ENCODE measurements around the gene GSC2.

GRCh38 chr22:19184276-19184997, 34.3 kb upstream of the GSC2 start:
- no peak for TF ChIP-seq CTCF (IDR thresholded peaks at IDR 0.05)
- no peak for TF ChIP-seq POLR2A (IDR thresholded peaks at IDR 0.05)
- TF ChIP-seq POLR2AphosphoS5 (IDR thresholded peaks at IDR 0.05), result no peak
